Urinary bladder (tissue), 4 donors: ENCODE data around the gene RASGEF1C. TPM values are rescaled to one million over a fixed set of nuclear protein-coding genes. Genes with fewer than 3 reads are reported as not detected.

ENCODE experiments used
- DNase-seq: peaks from one replicate; pipeline ENCODE4 v3.0.0-alpha.2; 2015; ENCODE audit errors: extremely low spot score
- H3K27ac ChIP-seq: one replicate; pipeline ENCODE4 v1.5.1; 2013; ENCODE audit warnings: low read depth, mild to moderate bottlenecking, moderate library complexity
- H3K36me3 ChIP-seq: one replicate; pipeline ENCODE4 v1.6.1; 2013; ENCODE audit warnings: mild to moderate bottlenecking, moderate library complexity; ENCODE audit not compliant: insufficient read depth
- H3K4me1 ChIP-seq: one replicate; pipeline ENCODE4 v1.6.1; 2013; ENCODE audit warnings: mild to moderate bottlenecking, moderate library complexity; ENCODE audit not compliant: insufficient read depth
- H3K4me3 ChIP-seq: one replicate; pipeline ENCODE4 v1.5.1; 2013; ENCODE audit warnings: low read depth, low read length
- WGBS: extraction: QIAGEN DNeasy Blood & Tissue Kit; methylation state at CpG from one replicate; pipeline ENCODE4 v1.1.7; 2013; 5-methylcytosine and 5-hydroxymethylcytosine counted together
- polyA plus RNA-seq: library from polyadenylated mRNA; stranded (reverse); fragments of 200-250 nt; gene quantifications from one replicate; pipeline ENCODE4 v1.2.3, GENCODE V29; 2013
- total RNA-seq: library from RNA; depleted of rRNA; stranded (reverse); fragments of >200 nt; gene quantifications from one replicate; pipeline ENCODE4 v1.2.3, GENCODE V29; 2014
- donor health status: healthy with polysubstance abuse.
- donor health status: healthy.

Gene RASGEF1C
- total and polyA plus RNA-seq, 2 donors: 0.69 to 1.1 TPM

DNA sequence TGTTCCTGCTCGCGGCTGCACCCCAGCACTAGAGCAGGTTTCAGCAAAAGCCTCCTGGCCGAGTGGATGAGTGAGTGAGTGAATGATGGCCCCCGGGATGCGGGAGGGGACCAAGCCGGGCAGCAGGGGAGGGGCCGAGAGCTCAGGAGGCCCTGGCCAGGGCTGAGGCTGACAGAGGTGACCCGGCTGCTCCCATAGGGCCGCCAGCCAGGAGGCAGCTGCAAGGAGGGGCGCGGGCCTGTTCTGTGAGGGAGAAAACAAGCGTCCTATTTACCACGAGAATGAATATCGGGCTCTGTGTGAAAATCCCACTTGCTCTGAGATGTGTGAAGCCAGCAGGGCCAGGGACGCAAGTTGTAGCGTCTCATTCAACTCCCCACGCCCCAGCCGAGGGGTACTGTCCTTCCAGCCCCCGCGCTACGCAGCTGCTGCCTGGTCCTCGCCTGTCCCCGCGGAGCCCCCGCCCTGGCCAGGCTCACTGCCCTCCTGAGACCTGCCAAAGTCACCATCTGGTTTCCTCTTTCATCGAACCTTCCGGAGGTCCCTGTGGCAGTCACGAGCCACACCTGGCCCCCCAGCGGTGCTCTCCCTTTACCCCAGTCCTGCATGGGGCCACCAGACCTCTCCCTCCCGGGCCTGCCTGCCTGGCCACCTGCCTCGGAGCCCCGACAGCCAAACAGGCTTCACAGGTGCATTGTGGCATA is 38.8 kb downstream of the RASGEF1C start:
- no peak for DNase-seq
- Histone ChIP-seq H3K4me3 (no peak overlapping the region), H3K27ac (no peak overlapping the region), H3K4me1 (no peaks in the 10 kb centered on the region), H3K36me3 (no peaks in the 10 kb centered on the region)
- 44% methylated on average over 32 of the region's 32 CpGs for WGBS

DNA sequence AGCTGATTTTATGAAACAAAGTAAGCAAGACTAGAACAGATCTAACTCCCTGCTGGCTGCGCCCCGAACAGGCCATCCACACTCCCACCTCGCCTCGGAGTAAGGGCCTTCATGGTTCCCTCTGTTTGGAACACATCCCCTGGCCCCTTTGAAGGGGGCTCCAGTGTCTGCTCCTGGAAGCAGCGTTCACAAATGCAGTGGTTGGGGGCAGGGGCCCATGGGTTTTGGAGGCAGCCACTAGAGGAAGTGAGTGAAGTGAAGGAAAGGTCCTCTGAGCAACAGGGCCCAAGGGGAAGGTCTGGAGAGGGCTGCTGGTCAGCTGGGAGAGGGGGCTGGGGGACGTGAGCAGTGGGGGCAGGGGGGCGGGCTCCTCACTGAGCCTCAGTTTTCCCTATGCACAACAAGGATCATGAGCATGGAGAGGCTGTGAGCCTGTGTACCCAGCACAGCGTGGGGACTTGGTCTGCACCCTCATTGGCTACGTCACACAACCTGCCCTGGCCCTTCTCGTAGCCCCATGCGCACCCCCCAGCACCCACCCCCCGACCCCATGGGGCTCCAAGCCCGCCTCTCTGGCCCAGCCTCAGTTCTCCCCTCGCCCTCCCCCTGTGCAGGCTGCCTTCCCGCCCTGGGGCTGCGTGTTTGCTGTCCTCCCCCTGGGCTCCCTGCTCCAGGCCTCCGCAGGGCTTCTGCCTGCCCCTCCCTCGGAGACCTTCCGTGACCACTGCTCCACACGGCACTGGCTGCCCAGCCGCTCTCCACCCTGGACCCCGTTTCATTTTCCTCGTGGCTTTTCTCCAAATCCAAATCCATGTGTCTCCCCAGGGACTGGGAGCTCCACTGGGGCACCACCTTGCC is 39.5 kb downstream of the RASGEF1C start:
- H3K4me1 ChIP-seq: no peaks in the 10 kb centered on the region
- no peaks in the 10 kb centered on the region for H3K36me3 ChIP-seq
- 56% methylated on average over 23 of the region's 23 CpGs for WGBS
- no peak overlapping the region for H3K27ac ChIP-seq
- H3K4me3 ChIP-seq: no peak overlapping the region
- no peak for DNase-seq

DNA sequence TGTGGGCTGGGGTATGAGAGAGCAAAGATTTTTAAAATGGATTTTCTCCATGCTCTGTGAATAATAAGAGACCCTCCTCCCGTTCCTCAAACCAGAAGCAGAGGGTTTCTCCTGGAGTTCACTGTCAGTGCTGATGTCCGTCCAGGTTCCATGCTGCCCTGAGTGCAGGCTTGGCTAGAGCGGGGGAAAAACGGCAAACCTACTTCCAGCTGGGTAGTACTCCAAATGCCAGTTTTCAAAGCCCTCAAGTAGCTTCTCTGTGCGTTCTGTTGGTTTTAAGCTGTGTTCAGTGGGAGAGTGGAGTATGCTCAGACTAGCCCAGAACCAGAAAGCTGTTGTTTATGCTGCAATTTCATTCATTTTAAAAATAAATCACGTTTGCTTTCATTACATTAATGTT is 40.3 kb downstream of the RASGEF1C start:
- Histone ChIP-seq H3K36me3 (no peaks in the 10 kb centered on the region), H3K27ac (no peak overlapping the region), H3K4me1 (no peaks in the 10 kb centered on the region), H3K4me3 (no peak overlapping the region)
- no peak for DNase-seq
- 79% methylated on average over 6 of the region's 6 CpGs for WGBS

DNA sequence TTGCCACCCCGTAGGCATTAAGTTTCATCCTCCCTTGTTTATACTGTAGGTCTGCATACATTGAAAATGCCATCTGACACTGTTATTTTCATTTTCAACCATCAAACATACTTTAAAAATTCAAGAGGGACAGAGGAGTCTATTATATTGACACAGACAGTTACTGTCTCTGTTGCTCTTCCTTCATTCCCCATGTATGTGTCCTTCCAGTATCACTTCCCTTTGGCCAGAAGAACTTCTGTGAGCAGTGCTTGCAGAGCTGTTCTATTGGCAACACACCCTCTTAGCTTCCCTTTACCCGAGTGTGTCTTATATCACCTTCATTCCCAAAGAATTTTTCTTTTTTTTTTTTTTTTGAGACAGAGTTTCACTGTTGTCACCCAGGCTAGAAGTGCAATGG is 42.8 kb downstream of the RASGEF1C start:
- H3K4me1 ChIP-seq: no peaks in the 10 kb centered on the region
- no peak overlapping the region for H3K4me3 ChIP-seq
- H3K27ac ChIP-seq: no peak overlapping the region
- WGBS: 49% methylated on average over 2 of the region's 2 CpGs
- DNase-seq: no peak
- H3K36me3 ChIP-seq: no peaks in the 10 kb centered on the region

DNA sequence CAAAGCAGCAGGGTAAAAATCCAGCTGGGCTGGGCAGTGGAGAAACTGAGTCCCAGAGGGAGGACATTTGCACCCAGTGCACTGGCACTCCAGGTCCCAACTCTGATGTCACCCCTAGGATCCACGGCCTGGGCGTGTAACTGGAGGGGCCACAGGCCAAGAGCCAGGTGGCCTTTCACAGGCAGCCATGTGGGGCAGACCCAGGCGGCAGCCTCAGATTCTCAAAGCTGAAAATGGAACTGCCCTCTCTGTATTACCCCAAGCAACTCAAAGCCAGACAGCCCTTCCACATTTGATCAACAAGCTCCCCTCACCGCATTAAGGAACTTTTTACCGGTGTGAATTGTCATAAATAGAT is 46.7 kb downstream of the RASGEF1C start:
- WGBS: 89% methylated on average over 5 of the region's 5 CpGs
- Histone ChIP-seq H3K4me1 (no peaks in the 10 kb centered on the region), H3K27ac (no peak overlapping the region), H3K36me3 (no peaks in the 10 kb centered on the region), H3K4me3 (no peak overlapping the region)
- DNase-seq: no peak

DNA sequence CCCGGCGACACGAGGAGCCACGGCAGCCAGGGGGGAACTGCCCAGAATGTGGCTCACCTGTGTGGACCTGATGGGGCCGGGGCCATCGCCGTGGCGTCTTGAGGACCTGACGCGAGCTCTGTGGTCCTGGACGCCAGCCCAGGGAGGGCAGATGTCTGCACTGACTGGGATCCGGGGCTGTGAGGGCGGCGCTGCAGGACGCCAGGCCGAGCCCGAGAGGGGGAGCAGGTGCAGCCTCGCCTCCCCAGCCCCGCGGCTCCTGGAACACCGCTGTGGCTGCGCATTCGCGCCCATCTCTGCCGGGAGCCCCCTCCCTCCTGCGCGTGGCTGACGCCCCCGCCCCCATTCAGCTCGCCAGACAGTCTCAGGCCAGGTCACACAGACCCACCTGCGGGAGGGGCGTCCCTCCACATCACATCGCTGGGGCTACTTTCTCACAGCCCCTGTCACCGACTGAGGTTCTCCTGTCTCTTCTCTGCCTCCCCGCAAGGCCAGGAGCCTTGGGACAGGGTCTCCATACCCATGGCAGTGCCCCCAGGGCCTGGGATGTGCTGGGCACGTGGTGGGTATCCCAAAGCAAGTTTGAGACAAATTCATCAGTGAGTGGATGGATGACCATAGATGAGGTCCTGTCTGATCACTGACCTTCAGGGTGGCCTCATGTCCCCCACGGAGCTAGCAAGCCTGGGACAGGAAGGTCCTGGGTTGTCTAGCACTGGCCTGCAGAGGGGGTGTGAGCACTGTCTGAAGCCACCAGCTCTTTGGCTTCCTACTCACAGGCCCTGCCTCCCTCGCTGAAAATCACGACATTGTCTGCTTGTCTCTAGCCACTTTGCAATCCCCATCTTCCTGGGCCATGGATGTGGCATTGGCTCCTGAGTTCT is 47.3 kb downstream of the RASGEF1C start:
- Histone ChIP-seq H3K27ac (no peak overlapping the region), H3K36me3 (no peaks in the 10 kb centered on the region), H3K4me3 (no peak overlapping the region), H3K4me1 (no peaks in the 10 kb centered on the region)
- 84% methylated on average over 39 of the region's 39 CpGs for WGBS
- DNase-seq: no peak

DNA sequence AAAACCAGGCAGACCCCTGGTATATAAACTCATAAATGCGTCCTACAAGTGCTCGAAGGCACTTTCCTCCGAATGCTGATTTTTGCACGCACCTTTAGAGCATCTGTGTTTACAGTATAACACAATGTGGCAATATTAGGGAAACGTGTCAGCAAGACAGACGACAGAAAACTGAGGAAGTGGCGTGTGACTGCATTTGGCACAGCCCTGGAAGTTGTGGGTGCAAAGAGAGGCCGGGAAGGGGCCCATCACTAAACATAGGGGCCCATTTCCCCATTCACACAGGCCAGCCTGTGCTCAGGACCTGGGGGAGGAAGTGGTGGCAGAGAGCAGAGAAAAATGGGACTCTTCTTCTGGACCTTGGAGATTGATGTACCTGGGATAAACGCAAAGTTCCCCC is 48.2 kb downstream of the RASGEF1C start:
- no peak overlapping the region for H3K27ac ChIP-seq
- H3K4me3 ChIP-seq: no peak overlapping the region
- H3K36me3 ChIP-seq: no peaks in the 10 kb centered on the region
- DNase-seq: no peak
- 51% methylated on average over 9 of the region's 9 CpGs for WGBS
- no peaks in the 10 kb centered on the region for H3K4me1 ChIP-seq

DNA sequence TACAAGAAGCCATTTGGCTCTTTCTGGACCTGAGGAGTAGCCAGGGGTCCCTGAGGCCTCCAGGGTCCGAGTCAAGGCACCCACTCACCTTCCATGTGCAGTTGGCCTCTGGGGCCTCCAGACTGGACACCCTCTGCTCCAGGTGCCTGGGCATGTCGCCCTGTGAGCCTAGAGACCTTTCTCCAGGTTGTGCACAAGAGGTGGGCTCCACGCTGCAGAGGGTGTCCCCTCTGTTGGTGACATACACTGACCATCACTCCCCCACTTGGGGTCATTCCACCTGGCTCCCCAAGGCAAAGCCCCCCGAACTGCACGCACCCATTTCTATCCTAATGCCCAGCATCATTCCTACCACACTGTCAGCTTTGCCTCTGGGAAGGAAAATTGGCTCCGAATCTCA is 48.8 kb downstream of the RASGEF1C start:
- H3K4me1 ChIP-seq: no peaks in the 10 kb centered on the region
- H3K27ac ChIP-seq: no peak overlapping the region
- WGBS: 87% methylated on average over 6 of the region's 6 CpGs
- DNase-seq: no peak
- no peaks in the 10 kb centered on the region for H3K36me3 ChIP-seq
- no peak overlapping the region for H3K4me3 ChIP-seq

DNA sequence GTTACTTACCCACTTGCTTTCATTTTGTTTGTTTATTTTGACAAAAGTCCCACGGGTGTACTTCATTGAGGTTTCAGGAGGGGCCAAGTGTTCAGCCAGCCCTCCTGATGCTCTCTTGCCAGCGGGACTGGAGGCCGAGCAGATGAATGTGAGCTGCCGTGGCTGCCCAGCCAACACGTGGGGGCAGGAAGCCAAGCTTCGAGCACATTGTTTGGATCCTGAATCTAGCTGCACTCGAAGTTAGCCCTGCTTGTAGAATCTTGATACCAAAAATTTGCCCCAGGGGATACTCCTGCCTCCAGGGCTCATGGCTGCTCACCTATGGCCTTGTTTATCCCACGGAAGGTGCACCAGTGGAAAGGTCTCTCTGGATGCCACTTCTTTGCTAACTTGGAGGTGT is 49.3 kb downstream of the RASGEF1C start:
- WGBS: 20% methylated on average over 8 of the region's 8 CpGs
- no peaks in the 10 kb centered on the region for H3K36me3 ChIP-seq
- DNase-seq: no peak
- H3K4me3 ChIP-seq: no peak overlapping the region
- H3K27ac ChIP-seq: no peak overlapping the region
- H3K4me1 ChIP-seq: no peaks in the 10 kb centered on the region

DNA sequence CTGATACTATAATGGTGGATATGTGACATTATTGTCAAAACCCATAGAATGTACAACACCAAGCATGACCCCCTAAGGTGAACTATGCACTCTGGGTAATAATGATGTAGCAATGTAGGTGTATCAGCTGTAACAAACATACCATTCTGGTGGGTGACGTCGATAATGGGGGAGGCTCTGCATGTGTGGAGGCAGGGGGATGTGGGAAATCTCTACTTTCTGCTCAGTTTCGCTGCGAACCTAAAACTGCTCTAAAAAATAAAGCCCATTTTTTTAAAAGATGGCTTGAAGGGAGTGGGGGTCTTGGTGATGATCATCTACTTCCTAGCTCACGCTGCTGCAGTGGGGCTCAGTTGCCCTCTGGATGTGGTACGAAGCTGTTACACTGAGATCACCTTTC is 51.1 kb downstream of the RASGEF1C start:
- Histone ChIP-seq H3K4me3 (no peak overlapping the region), H3K4me1 (no peaks in the 10 kb centered on the region), H3K27ac (no peak overlapping the region), H3K36me3 (no peaks in the 10 kb centered on the region)
- no peak for DNase-seq
- WGBS: 91% methylated on average over 6 of the region's 6 CpGs

DNA sequence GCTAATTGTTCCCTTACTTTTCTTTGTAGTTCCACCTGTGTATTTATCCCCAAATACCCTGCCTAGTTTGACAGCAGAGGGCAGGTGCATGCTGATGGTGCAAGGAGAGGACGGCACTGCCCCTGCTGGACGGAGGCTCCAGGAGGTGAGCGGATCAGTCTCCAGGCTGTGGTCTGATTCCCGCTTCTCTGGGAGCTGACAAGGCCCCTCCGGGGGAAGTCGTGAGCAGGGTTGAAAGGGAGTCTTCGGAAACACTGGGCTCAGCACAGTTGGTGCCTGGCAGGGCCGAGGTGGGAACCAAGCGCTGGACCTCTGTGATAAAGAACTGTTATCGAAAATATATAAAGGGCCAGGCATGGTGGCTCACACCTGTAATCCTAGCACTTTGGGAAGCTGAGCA is 52.9 kb downstream of the RASGEF1C start:
- Histone ChIP-seq H3K4me3 (no peak overlapping the region), H3K27ac (no peak overlapping the region), H3K36me3 (no peaks in the 10 kb centered on the region), H3K4me1 (no peaks in the 10 kb centered on the region)
- 84% methylated on average over 10 of the region's 10 CpGs for WGBS
- DNase-seq: no peak

DNA sequence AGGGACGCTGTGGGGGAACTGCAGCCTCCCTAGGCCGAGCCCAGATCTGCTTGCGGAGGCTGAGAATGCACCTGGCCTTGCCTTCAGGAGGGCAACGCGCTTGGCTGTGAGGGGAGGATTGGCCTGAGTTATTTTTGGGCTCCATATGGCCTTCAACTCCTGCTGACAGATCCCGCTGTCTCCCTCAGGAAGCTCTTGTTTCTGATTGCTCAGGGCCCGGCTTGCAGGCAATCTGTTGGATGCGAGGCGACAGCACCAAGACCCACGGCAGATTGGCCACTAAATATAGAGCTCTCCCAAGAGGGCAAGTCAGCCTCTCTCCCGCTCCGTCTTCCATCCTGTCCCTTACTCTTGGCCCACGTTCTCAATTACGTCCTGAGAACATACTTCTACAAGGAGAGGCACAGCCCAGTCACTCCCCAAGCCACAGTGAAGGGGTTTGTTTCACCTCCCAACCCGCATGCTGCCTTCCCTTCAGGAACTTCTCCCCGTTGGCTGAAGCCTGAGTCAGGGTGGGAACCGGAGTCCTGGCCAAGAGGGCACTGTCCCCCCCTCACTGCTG is 53.6 kb downstream of the RASGEF1C start:
- no peaks in the 10 kb centered on the region for H3K4me1 ChIP-seq
- H3K27ac ChIP-seq: no peak overlapping the region
- WGBS: 69% methylated on average over 17 of the region's 17 CpGs
- no peak overlapping the region for H3K4me3 ChIP-seq
- H3K36me3 ChIP-seq: no peaks in the 10 kb centered on the region
- no peak for DNase-seq

DNA sequence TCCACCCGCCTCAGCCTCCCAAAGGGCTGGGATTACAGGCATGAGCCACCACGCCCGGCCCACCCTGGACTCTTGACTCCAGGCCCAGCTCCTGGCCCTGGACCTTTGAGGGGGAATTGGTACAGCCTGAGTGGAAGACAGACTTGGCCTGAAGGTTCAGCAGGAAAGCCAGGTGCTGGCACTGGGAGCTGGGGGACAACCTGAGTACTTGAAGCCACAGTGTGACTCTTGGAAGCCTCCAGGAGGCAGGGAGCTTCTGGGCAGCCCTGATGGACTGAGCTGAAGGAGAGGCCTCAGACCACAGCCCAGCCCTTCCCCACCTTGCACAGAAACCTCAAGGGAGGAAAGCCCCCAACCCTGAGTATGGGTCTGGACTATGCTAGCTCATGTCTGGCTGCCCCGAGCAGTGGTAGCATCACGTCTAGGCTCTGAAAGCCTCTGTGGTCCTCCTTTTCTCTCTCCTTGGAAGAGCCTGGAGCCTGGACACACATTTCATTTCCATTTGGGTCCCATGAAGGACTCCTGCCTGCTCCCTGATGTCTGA is 54.1 kb downstream of the RASGEF1C start:
- no peaks in the 10 kb centered on the region for H3K36me3 ChIP-seq
- WGBS: 95% methylated on average over 5 of the region's 5 CpGs
- DNase-seq: no peak

More for the DNA sequence above, 54.1 kb downstream of the RASGEF1C start:
- no peak overlapping the region for H3K4me3 ChIP-seq
- no peak overlapping the region for H3K27ac ChIP-seq
- no peaks in the 10 kb centered on the region for H3K4me1 ChIP-seq
